Dermis lymphatic vessel endothelial cell (primary cell): ENCODE data around the gene MPIG6B. TPM values are rescaled to one million over a fixed set of nuclear protein-coding genes. Genes with fewer than 3 reads are reported as not detected.

ENCODE experiments used
- total RNA-seq: library from RNA; depleted of rRNA; stranded (reverse); fragments of >200 nt; gene quantifications from 2 replicates; pipeline ENCODE4 v1.2.1, GENCODE V29; 2014

Gene MPIG6B
- total RNA-seq = not detected in 2 replicates

GRCh38 chr6:31723245-31723979 lies at the start of gene MPIG6B:
MPIG6B (plus strand) TSS chr6:31723373; CDS start chr6:31723384, 11 bp downstream.

GRCh38 chr6:31680226-31681134 lies 42.7 kb upstream of the MPIG6B start, which contains the start of gene LY6G5C:
LY6G5C (minus strand) TSS chr6:31681067; CDS start chr6:31680373, 694 bp downstream.

GRCh38 chr6:31702819-31703716 lies 20.1 kb upstream of the MPIG6B start, which contains the start of gene ABHD16A:
ABHD16A (minus strand) TSS chr6:31703324; CDS start chr6:31703281, 43 bp downstream.

GRCh38 chr6:31706599-31706998 lies 16.6 kb upstream of the MPIG6B start, which contains the start of gene LY6G6F:
LY6G6F (plus strand) TSS chr6:31706866; CDS start chr6:31706907, 41 bp downstream.

GRCh38 chr6:31715022-31715958 lies 7.9 kb upstream of the MPIG6B start, which contains the start of gene LY6G6D:
LY6G6D (plus strand) TSS chr6:31715348; CDS start chr6:31715356, 8 bp downstream.

GRCh38 chr6:31721351-31722020 lies 1.7 kb upstream of the MPIG6B start, which contains the start of gene LY6G6C:
LY6G6C (minus strand) TSS chr6:31721746; CDS start chr6:31721679, 67 bp downstream.

GRCh38 chr6:31728767-31729514 lies 5.8 kb downstream of the MPIG6B start, which contains the start of gene DDAH2:
DDAH2 (minus strand) TSS chr6:31729299; CDS start chr6:31729161, 138 bp downstream.

GRCh38 chr6:31736021-31736767 lies 13.0 kb downstream of the MPIG6B start, which contains the start of gene CLIC1:
CLIC1 (minus strand) TSS chr6:31736530; CDS start chr6:31736300, 230 bp downstream.

GRCh38 chr6:31739639-31740396 lies 16.6 kb downstream of the MPIG6B start, which contains the start of gene MSH5:
MSH5 (plus strand) TSS chr6:31740005; CDS start chr6:31740467, 462 bp downstream.

GRCh38 chr6:31762356-31762755 lies 39.2 kb downstream of the MPIG6B start, which contains the start of gene SAPCD1:
SAPCD1 (plus strand) TSS chr6:31762656; CDS start chr6:31763055, 399 bp downstream.

Other genes starting within 250 kb of the MPIG6B start
- gene MICB, start 225.2 kb upstream of the MPIG6B start, total RNA-seq = 7.5 and 7.9 TPM in 2 replicates
- not detected in 2 replicates for gene MCCD1, start 194.4 kb upstream of the MPIG6B start, total RNA-seq
- 269 and 380 TPM in 2 replicates for gene DDX39B, start 181.4 kb upstream of the MPIG6B start, total RNA-seq
- 0.11 and 0.17 TPM in 2 replicates for gene ATP6V1G2, start 176.8 kb upstream of the MPIG6B start, total RNA-seq
- gene NFKBIL1, start 175.8 kb upstream of the MPIG6B start, total RNA-seq = 25.3 and 25.9 TPM in 2 replicates
- gene LTA, start 151.1 kb upstream of the MPIG6B start, total RNA-seq = not detected in 2 replicates
- gene TNF, start 147.8 kb upstream of the MPIG6B start, total RNA-seq = not detected in 2 replicates
- gene LTB, start 140.9 kb upstream of the MPIG6B start, total RNA-seq = 2.9 and 3.2 TPM in 2 replicates
- gene LST1, start 137.1 kb upstream of the MPIG6B start, total RNA-seq = 0.11 and 0.26 TPM in 2 replicates
- not detected in 2 replicates for gene NCR3, start 130.4 kb upstream of the MPIG6B start, total RNA-seq
- gene AIF1, start 108.1 kb upstream of the MPIG6B start, total RNA-seq = 0.17 TPM in 1 of 2 replicates, not detected in the other
- gene PRRC2A, start 102.7 kb upstream of the MPIG6B start, total RNA-seq = 21.8 and 25.5 TPM in 2 replicates
- gene BAG6, start 70.7 kb upstream of the MPIG6B start, total RNA-seq = 105 and 110 TPM in 2 replicates
- gene APOM, start 67.5 kb upstream of the MPIG6B start, total RNA-seq = 0.52 and 0.54 TPM in 2 replicates
- gene C6orf47, start 62.6 kb upstream of the MPIG6B start, total RNA-seq = 22.6 and 24.2 TPM in 2 replicates
- gene GPANK1, start 58.4 kb upstream of the MPIG6B start, total RNA-seq = 14.0 and 14.5 TPM in 2 replicates
- 71.8 and 77.7 TPM in 2 replicates for gene CSNK2B, start 57.3 kb upstream of the MPIG6B start, total RNA-seq
- gene LY6G5B, start 53.4 kb upstream of the MPIG6B start, total RNA-seq = 1.4 and 1.9 TPM in 2 replicates
- gene LY6G5C, start 42.3 kb upstream of the MPIG6B start, total RNA-seq = 1.4 and 1.5 TPM in 2 replicates
- gene ABHD16A, start 20.0 kb upstream of the MPIG6B start, total RNA-seq = 52.7 and 62.4 TPM in 2 replicates
- gene LY6G6F, start 16.5 kb upstream of the MPIG6B start, total RNA-seq = not detected in 2 replicates
- not detected in 2 replicates for gene LY6G6D, start 8.0 kb upstream of the MPIG6B start, total RNA-seq
- not detected in 2 replicates for gene LY6G6C, start 1.6 kb upstream of the MPIG6B start, total RNA-seq
- gene DDAH2, start 5.9 kb downstream of the MPIG6B start, total RNA-seq = 122 and 139 TPM in 2 replicates
- gene CLIC1, start 13.2 kb downstream of the MPIG6B start, total RNA-seq = 545 and 566 TPM in 2 replicates
- gene MSH5, start 16.6 kb downstream of the MPIG6B start, total RNA-seq = 2.3 and 3.0 TPM in 2 replicates
- gene SAPCD1, start 39.3 kb downstream of the MPIG6B start, total RNA-seq = 2.2 and 8.0 TPM in 2 replicates
- gene VWA7, start 54.0 kb downstream of the MPIG6B start, total RNA-seq = 0.09 and 0.22 TPM in 2 replicates
- gene VARS1, start 72.4 kb downstream of the MPIG6B start, total RNA-seq = 31.2 and 36.4 TPM in 2 replicates
- gene LSM2, start 83.6 kb downstream of the MPIG6B start, total RNA-seq = 22.2 and 26.3 TPM in 2 replicates
- gene HSPA1L, start 91.9 kb downstream of the MPIG6B start, total RNA-seq = 1.2 and 1.5 TPM in 2 replicates
- 78.6 and 81.2 TPM in 2 replicates for gene HSPA1A, start 92.2 kb downstream of the MPIG6B start, total RNA-seq
- gene HSPA1B, start 104.4 kb downstream of the MPIG6B start, total RNA-seq = 16.9 and 34.6 TPM in 2 replicates
- 43.3 and 54.0 TPM in 2 replicates for gene NEU1, start 139.4 kb downstream of the MPIG6B start, total RNA-seq
- gene SLC44A4, start 155.6 kb downstream of the MPIG6B start, total RNA-seq = not detected in 2 replicates
- gene EHMT2, start 174.3 kb downstream of the MPIG6B start, total RNA-seq = 24.9 and 29.6 TPM in 2 replicates
- 2.4 and 2.8 TPM in 2 replicates for gene ZBTB12, start 178.7 kb downstream of the MPIG6B start, total RNA-seq
- 0.17 and 0.22 TPM in 2 replicates for gene C2, start 204.3 kb downstream of the MPIG6B start, total RNA-seq
- 0.09 and 0.22 TPM in 2 replicates for gene CFB, start 222.7 kb downstream of the MPIG6B start, total RNA-seq
- gene NELFE, start 235.6 kb downstream of the MPIG6B start, total RNA-seq = 68.1 and 76.8 TPM in 2 replicates
- 23.6 and 24.9 TPM in 2 replicates for gene SKIC2, start 235.8 kb downstream of the MPIG6B start, total RNA-seq
- 7.3 and 8.3 TPM in 2 replicates for gene DXO, start 248.8 kb downstream of the MPIG6B start, total RNA-seq